Measurements from ENCODE around the gene FBXO31.

FBXO31 gene

DNA sequence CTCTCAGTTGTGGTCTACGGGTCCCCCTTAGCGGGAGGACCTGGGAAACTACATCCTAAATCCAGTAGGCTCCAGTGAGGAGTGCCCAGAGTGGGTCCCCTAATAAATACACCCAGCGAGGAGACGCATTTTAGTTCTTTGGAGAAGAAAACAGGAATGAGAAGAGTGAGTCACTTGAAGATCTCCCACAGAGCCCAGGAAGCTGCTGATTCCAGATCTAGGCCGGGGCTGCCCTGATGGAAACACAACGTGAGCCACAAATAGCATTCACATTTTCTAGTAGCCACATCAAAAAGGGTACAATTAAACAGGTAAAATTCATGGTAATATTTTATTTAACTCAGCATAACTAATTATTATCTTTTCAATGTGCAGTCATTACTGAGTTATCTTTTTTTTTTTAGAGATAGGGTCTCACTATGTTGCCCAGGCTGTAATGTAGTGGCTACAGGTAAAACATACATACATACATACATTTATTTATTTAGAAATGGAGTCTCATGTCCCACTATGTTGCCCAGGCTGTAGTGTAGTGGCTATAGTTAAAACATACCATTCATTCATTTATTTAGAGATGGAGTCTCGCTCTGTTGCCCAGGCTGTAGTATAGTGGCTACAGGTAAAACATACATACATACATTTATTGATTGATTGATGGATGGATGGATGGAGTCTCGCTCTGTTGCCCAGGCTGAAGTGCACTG is 21.5 kb downstream of the FBXO31 start:
- DNase-seq: no peak

DNA sequence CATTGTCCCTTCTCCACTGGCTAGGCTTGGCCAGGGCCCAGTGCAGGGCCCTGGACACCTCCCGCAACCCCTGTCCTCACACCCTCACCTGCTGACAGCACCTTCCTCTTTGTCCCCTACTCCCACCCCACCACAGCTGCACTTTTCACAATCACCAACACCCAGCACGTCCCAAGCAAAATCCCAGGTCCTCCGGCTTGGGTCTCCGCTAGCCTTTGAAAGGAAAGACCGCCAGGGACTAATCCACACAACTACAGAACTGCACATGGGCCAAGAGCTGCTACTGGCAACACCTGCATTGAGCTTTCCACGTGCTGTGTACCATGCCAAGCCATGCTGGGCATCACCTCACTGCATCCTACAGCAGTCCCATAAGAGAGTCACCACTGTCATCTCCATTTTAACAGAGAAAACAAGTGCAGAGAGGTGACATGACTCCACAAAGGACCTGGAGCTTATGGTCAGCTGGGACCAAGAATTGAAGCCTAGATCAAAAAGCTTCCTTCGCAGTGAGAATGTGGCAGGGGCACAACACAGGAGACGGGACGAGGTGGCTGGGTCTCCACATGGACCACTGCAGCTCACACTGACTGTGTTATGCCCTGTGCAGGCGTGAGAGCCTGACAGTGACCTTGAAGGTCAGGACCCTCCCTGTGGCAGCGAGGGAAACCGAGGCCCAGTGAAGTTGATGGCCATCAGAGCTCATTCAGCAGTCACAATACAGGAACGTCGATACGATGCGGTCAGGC is 22.5 kb downstream of the FBXO31 start:
- no peak for DNase-seq

DNA sequence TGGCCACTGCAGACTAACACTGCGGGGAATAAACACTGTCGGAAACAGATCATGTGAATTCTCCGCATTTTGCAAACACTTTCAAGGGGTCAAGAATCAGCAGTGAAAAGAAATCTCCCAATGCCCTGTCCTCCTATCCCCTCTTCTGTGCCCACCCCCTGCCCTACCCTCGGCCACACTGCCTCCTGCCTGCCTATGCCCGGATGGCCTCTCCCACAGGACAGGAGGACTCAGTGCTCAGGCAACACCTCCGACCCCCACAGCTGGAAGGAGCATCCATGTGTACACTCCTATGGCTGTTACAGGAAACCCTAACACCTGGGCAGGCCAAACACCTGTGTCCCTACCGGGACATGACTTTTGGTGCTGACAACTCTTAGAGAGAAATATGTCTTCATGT is 24.5 kb downstream of the FBXO31 start:
- no peak for DNase-seq

DNA sequence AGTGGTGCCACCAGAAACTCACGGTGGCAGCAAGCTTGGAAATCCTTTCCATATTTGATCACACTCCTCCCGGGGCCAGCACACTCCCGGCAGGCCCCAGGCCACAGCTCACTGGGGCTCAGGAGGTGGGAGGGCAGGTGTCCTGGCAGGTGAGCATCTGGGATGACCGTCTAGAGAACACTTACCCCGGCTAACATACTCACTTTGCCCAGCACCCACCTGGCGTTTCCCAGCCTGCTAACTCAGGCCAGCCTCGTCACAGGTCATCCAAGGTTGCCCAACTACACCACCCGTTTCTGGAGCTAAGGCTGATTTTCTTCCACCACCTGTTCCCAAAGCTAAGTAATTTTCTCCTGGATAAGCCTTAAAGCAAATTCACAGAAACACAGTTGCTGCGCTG is 24.9 kb downstream of the FBXO31 start:
- no peak for DNase-seq

DNA sequence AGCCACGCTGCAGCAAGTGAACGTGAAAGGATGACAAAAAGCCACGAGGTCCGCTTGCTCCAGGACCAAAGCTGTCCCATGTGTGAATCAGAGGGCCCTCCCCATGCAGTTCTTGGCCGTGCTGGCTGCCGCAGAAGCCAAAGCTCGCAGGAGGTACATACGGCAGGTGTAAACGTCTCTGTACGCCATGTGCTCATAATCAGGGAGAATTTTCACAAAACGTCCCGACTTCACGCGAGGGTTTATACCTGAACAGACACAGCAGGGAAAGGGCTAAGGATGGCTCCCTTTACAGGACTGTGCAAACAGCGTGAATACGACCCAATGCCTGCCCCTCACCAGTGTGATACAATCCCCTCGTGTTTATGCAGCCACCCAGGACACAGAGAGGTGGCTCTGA is 25.3 kb downstream of the FBXO31 start:
- no peak for DNase-seq

DNA sequence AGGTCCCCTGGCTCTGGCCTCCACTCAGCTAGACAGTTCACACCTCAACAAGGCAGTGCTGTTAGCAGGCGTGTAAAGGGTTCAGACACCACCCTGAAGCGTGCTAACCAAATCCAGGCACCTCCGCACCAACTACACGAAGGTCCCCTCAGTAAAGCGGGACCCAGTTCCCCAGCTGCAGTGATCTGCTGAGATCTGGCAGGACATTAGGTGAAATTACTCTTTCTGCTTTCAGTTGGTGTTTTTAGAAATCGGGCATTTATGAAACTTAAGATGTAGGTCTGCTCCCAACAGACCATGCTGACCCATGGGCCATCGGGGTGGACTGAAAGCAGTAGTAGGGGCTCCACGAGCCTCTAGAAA is 27.1 kb downstream of the FBXO31 start:
- no peak for DNase-seq

DNA sequence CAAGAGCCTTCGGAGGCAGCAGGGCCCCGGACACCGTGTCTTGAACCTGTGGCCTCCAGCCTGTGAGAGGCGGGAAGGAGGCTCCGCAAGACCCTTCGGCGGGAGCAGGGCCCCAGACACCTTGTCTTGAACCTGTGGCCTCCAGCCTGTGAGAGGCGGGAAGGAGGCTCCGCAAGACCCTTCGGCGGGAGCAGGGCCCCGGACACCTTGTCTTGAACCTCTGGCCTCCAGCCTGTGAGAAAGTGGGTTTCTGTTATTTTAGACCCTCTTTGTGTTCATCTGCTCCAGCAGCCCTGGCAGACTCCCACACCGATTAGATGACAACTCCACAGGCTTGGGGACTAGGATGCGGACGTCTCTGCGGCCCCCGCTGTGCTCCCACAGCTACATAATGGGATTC is 30.0 kb downstream of the FBXO31 start:
- DNase-seq: no peak

DNA sequence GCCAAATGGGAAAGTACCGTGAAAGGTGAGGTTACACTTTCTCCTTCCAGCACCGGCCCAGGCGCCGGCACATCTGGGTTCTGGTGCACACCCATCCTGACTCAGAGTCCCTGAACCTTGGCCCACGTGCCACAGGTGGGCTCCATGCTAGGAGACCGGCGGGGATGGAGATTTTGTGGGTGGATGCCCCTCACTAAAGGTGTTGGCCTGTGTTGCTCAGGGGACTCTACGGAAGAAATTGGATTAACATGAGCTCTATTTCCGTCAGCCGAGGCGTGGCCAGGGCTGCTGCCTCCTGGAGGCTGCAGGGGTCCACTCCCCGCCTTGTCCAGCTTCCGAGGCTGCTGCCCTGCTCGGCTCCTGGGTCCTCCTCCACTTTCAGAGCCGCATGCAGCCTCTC is 30.8 kb downstream of the FBXO31 start:
- DNase-seq: no peak

DNA sequence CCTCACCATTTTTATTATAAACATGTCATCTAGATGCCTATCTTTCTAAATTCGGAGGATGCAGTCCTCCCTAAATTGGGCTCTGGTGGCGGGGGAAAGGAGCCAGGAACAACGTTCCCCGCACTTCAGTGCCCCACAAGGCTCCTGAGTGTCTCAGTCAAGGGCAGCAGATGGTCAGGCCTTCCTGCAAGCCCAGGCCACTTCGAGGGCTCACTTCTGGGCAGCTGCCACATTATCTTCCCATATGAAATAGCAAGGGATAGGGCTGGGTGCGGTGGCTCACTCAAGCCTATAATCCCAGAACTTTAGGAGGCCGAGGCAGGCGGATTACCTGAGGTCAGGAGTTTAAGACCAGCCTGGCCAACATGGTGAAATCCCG is 32.3 kb downstream of the FBXO31 start:
- DNase-seq: no peak

DNA sequence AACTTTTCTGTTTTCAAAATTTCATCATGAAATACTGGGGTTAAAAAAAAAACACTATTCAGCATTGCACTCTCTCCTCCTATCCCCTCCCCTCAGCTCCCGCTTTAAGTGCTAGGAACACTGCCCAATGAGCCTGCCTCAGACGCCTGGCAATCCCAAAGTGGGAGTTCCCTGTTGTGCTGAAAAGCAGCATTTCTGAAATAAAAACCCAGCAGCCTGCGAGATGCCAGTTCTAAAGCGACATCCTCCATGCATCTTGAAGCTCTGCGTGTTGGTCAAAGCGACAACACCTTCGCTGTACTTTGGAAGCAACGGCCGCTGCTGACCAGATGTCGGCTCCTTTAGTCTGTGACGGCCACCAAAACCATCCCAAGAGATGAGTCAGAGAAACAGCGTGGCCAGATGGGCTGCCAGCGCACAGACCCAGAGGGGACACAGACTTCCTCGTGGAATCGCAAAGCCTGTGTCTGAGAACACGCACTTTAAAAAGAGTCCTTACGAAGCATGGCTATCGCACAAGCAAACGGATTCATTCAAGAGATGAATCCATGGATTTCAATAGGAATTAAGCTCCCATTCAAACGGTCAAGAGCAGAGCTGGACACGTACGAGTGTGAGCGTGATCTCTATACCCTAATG is 32.8 kb downstream of the FBXO31 start:
- DNase-seq: no peak

DNA sequence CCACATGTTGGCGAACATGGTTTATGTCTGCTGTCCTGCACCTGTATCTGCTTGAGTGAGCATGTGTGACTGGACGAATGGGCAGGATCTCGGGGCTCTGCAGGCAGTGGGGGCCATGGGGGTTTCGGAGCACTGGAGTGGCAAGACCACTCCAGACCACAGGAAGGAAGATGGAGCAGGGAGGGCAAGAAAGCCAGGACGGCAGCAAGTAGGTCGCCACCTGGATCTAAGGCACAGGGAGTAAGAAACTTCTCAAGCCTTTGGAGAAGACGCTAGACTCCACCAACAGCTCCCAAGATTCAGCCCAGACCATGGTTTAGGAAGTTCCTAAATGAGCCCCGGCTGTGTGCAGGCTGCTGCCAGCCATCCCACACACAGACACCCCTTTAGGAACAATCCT is 33.5 kb downstream of the FBXO31 start:
- DNase-seq: no peak

DNA sequence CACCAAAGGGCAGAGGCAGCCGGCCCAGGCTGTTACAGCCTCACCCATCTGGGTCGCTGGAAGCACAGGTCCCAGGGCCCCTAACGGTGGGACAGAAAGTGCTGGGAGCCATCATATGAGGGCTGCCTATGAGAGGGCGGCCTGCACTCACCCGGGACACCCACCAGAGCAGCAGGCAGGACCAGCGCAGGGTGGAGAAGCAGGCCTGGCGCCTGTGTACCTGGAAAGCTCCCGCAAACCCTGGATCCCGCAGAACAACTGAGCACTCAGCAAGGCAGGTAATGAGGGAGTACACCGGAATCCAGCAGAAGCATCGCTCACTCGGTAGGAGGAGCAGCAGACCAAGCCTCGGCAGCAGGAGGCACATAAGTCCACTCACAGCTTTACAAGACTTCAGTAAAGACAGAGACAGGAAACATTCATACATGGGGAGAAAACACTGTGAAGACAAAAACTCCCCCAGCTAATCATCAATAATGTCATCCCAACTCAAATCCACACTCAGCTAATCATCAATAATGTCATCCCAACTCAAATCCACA is 34.9 kb downstream of the FBXO31 start:
- DNase-seq: no peak

DNA sequence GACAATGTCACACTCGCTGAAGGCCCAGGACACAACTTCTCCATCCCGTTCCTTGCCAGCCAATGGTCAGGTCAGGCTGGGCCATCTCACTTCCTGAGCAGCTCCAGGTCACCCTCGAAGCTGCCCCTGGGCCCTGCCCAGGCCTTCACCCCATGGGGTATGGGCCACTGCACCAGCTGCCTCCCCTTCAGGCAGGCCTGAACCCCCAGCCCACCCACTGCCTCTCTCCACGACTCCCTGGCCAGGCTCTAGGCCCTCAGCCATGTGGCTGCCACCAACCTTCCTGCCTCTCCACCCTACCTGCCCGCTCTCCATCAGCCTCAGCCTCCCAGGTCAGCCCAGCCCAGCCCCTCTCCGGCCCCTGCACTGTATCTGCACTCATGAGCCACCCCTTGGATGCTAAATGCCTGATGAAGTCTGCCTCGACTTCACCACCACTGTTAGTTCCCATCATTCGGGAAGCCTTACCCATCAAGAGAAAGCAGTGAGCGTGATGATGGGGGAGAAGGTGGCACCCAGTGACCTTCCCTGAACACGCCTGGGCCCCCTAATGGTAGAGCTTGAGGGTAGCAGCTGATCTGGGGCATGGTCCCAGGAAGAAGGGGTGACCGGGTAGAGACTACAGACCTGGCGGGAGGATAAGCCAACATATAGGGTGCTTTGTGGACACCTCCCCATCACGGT is 35.5 kb downstream of the FBXO31 start:
- DNase-seq: no peak

DNA sequence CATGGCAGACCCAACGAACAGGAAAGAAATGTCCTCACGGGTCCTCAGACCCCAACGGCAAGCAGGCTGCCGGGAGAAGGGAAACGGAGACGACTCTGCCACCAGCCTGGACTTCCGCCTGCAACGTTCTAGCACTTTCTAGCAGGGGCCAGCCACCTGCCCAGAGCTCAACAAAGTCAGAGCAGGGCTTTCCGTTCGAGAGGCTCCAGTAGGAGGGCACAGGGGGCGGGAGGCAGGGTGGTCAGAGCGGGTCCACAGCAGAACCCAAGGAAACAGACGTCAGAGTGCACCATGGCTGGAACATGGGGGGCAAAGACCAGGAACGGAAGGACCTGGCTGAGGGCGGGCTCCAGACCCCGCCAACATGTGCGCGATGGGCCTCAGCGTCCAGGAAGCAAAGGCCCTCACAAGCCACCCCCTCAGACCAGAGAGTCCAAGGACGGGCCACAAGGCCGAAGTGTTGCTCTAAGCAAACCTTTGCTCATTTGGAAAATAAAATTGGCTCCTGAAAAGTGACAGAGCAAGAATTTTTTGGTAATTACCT is 37.0 kb downstream of the FBXO31 start:
- DNase-seq: no peak

DNA sequence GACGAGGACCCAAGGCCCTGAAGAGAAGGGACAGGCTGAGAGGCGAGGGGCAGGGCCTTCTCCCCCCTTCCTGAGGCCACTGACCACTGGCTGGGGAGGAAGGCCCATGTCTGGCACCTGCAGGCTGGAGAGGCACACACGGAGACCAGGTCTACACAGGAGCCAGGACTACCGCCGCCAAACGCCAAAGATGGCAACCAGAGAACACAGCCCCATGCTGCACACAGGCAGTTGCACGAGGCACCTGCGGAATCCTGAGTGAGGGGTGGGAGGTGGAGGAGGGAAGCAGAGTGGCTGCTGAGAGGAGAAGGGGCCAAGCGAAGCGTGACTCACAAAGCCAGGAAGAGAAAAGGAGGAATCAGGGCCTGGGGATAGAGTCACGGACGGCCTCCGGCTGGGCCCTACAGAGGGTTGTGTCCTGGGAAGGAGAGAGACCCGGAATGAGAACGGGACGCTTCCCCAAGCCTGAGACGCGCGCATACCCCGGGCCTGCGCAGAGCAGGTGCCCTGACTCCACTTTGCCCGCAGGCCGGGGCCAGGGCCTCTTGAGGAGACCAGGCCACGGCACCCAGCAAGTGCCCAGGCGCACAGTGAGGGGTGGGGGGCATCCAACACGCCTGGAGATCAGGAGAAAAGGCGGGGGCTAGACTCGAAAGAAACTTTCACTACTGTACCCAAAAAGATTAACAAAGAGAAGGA is 37.7 kb downstream of the FBXO31 start:
- no peak for DNase-seq

DNA sequence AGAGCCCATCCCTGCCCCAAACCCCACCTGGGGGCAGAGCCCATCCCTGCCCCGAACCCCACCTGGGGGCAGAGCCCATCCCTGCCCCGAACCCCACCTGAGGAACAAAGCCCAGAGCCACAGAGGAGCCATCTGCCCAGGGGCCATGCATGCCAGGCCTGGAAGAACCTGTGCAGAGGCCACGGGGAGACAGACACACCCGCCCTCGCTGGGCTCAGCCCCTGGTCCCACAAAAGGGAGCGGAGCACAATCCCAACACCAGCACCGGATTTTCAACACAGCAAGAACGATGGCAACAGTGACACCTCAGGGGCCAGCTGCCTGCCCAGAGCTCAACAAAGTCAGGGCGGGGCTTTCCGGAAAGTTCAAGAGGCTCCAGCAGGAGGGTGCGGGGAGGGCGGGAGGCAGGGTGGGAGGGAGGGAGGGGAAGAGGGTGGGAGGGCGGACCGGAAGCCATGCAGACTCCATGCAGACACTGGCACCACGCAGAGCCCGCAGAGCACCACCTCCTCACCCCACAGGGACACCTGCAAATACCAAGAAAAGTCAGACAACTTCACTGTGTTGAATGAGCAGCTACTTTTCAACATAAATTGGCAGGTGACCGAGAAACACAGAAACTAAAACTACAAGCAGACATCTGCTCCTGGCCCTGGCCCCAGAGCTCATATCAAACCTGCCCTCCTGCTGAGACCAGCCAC is 38.5 kb downstream of the FBXO31 start:
- DNase-seq: peak; percentile 66

DNA sequence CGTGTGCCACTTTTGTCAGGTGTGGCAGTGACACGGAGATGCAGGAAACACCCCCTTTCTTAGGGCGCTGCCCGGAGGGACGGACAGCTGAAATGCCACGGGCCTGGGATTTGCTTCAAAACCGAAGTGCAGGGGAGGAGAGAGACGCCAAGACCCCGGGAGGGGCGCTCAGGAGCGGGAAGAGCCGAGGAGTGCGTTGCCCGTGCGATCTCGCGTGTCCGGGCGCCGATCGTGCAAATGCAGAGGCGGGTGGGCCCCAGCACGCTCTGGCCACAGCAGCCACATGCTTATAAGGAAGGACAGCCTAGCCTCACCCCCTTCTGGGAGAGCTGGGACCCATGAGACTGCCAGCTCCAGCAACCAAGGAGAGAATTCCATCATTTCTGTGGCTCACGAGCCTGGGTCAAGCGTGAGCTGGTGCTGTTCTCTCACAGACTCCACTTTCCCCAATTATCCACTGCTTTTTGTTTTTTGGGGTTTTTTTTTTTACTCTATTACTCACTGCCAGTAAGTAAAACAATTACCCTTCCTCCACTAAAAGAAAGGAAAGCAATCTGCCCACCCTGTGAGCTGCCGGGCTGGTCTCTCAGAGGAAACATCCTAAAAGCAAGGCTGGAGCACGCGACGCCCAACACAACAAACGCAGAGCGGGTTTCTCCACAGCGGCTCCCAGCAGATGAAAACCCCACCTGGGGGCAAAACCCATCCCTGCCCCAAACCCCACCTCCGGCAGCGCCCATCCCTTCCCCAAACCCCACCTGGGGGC is 39.2 kb downstream of the FBXO31 start:
- no peak for DNase-seq

DNA sequence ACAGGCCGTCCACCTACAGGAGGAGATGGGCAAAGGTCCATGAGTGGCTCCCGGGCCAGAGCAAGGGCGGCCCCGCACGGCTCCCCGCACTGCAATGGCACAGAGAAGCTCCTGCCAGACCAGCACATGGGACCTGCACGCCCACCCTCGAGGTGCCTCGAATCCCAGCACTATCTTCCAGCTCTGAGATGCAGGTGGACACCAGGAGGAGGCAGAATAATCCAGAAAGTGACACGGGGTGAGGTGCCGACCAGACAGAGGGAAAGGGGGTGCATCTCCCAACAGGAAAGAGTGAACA is 39.9 kb downstream of the FBXO31 start:
- DNase-seq: no peak

DNA sequence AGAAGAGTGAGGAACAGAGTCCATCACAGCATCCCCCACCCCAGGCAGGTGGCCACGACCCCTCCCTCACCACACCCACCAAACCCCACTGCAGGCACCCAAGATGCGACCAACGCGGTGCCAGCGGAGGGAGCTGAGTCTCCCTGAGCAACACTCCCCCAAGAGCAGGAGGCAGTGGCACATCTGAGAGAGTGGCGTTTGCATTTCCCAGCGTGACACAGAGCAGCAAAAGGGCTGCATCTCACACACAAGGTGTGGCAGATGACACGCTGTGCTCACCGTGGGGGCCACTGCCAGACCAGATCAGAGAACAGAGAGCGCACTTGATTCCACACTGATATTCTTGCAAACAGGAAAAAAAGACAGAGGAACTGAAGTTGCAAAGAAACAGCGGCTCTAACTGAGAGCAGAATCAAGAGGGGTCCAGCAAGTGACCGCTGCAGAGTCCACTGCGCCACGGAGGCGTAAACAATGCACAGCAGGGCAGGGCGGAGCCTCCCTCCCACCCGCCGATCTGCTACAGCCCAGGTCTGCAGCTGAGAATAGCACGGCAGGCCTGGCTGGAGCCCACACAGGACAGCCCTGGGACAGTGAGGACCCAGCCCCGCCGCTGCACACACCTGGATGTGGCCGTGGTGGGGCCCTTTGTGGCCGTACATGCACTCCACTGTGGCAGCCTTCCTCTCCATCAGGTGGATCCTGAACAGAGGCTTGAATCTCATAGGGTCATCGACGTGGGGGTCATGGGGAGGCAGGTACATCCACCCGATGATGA is 40.4 kb downstream of the FBXO31 start:
- DNase-seq: no peak

DNA sequence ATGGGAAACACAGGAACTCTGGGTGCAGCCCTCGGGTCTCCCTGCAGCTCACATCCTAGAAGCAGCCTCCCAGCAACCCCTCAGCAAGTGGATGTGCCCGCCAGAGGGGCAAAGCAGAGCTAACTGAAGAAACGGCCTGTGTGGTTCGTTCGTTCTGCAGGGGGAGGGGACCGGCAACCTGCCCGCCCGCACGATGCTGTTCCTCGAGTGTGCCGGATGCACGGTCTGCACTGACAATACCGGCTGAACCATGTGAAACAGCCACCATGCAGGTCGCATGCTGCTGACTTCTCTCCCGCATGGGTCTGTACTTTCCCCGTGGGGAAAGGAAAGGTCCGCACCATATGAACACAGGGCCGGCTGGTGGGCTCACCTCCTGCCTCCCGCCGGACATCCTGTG is 41.1 kb downstream of the FBXO31 start:
- no peak for DNase-seq

DNA sequence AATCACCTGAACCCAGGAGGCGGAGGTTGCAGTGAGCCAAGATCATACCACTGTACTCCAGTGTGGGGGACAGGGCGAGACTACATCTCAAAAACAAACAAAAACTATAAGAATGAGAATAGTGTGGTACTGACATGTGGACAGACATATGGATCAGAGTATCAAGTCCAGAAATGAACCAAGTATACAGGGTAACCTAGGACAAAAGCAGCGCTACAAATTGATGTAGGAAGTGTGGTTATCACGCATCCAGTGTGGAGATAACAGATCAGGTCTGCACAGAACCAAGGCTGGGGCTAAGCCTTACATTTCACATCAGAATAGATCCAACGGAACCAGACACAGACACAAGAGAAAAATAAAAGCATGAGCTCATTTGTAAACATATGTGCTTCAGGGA is 43.4 kb downstream of the FBXO31 start:
- no peak for DNase-seq

Data from NCI-H510A (cell line).